Mesenchymal stem cell (in vitro differentiated cells and primary cell): ENCODE results near the gene EPO.
"Not testable (repeated sequence)": the region's sequence is repeated elsewhere in the genome, so short reads cannot be mapped to it uniquely, and the experiment has no call there.

ENCODE experiments used
- DNase-seq: peaks from one replicate; pipeline ENCODE4 v3.0.0-alpha.2; 2013
- H2AFZ ChIP-seq: one replicate; pipeline ENCODE4 v1.6.1; 2013; ENCODE audit warnings: low read depth, mild to moderate bottlenecking, control low read depth, inconsistent platforms, low read length, moderate library complexity
- H2AK5ac ChIP-seq: 2 replicates; pipeline ENCODE4 v1.6.1; 2013; ENCODE audit warnings: low read length, moderate library complexity, mild to moderate bottlenecking, inconsistent platforms; ENCODE audit not compliant: severe bottlenecking
- H2BK120ac ChIP-seq: one replicate; pipeline ENCODE4 v1.6.1; 2013; ENCODE audit warnings: low read depth, mild to moderate bottlenecking, inconsistent platforms, low read length, moderate library complexity
- H2BK12ac ChIP-seq, 2 experiments: one replicate each; pipeline ENCODE4 v1.6.1; 2013; ENCODE audit warnings: inconsistent platforms in 2 of 2, low read length in 2 of 2, mild to moderate bottlenecking in 2 of 2, moderate library complexity in 2 of 2, control low read depth in 1 of 2
- H2BK15ac ChIP-seq: one replicate; pipeline ENCODE4 v1.6.1; 2013; ENCODE audit warnings: mild to moderate bottlenecking, low read depth, inconsistent platforms; ENCODE audit not compliant: poor library complexity, severe bottlenecking
- H2BK5ac ChIP-seq: 2 replicates; pipeline ENCODE4 v1.6.1; 2013; ENCODE audit warnings: low read depth, mild to moderate bottlenecking, low read length, control low read depth, inconsistent platforms; ENCODE audit not compliant: poor library complexity, severe bottlenecking
- H3K14ac ChIP-seq, 2 experiments: one replicate each; pipeline ENCODE4 v1.6.1; 2013; ENCODE audit warnings: inconsistent platforms in 2 of 2, low read length in 2 of 2, control low read depth in 1 of 2, mild to moderate bottlenecking in 1 of 2, moderate library complexity in 1 of 2
- H3K18ac ChIP-seq, 2 experiments: one replicate each; pipeline ENCODE4 v1.6.1; 2013; ENCODE audit warnings: inconsistent platforms in 2 of 2, low read length in 2 of 2, control low read depth in 1 of 2, low read depth in 1 of 2, mild to moderate bottlenecking in 1 of 2
- H3K23ac ChIP-seq, 2 experiments: one replicate each; pipeline ENCODE4 v1.6.1; 2013; ENCODE audit warnings: inconsistent platforms in 2 of 2, low read length in 2 of 2, mild to moderate bottlenecking in 2 of 2, moderate library complexity in 2 of 2, control low read depth in 1 of 2
- H3K27ac ChIP-seq: 2 replicates; pipeline ENCODE4 v1.5.1; 2013; ENCODE audit warnings: mild to moderate bottlenecking, moderate library complexity, low read length, control low read depth, inconsistent platforms; ENCODE audit not compliant: poor library complexity, severe bottlenecking
- H3K27me3 ChIP-seq, 2 experiments: 2 replicates each; pipeline versions ENCODE4 v1.6.1 to v1.7.0; 2013; ENCODE audit warnings: low read length in 2 of 2, mild to moderate bottlenecking in 2 of 2, moderate library complexity in 2 of 2, control low read depth in 1 of 2, inconsistent platforms in 1 of 2; ENCODE audit not compliant: control insufficient read depth in 1 of 2, insufficient read depth in 1 of 2
- H3K36me3 ChIP-seq, 2 experiments: 2 replicates each; pipeline versions ENCODE4 v1.6.1 to v1.7.0; 2013; ENCODE audit warnings: low read length in 2 of 2, control low read depth in 1 of 2, inconsistent platforms in 1 of 2, low read depth in 1 of 2, mild to moderate bottlenecking in 1 of 2; ENCODE audit not compliant: insufficient read depth in 2 of 2, control insufficient read depth in 1 of 2
- H3K4ac ChIP-seq, 2 experiments: one replicate each; pipeline ENCODE4 v1.6.1; 2013; ENCODE audit warnings: inconsistent platforms in 2 of 2, low read length in 2 of 2, mild to moderate bottlenecking in 2 of 2, moderate library complexity in 2 of 2, control low read depth in 1 of 2, low read depth in 1 of 2
- H3K4me1 ChIP-seq: 2 replicates; pipeline ENCODE4 v1.6.1; 2013; ENCODE audit warnings: low read depth, low read length, control low read depth; ENCODE audit not compliant: control insufficient read depth, insufficient read depth
- H3K4me2 ChIP-seq: 2 replicates; pipeline ENCODE4 v1.6.1; 2013; ENCODE audit warnings: low read length, mild to moderate bottlenecking, inconsistent platforms; ENCODE audit not compliant: poor library complexity, severe bottlenecking
- H3K4me3 ChIP-seq, 2 experiments: 2 replicates each; pipeline versions ENCODE4 v1.5.1 to v1.7.0; 2013; ENCODE audit warnings: low read length in 2 of 2, mild to moderate bottlenecking in 2 of 2, control low read depth in 1 of 2, low read depth in 1 of 2; ENCODE audit not compliant: insufficient read depth in 1 of 2
- H3K79me1 ChIP-seq: replicated peaks from 2 replicates; pipeline ENCODE4 v1.6.1; 2013; ENCODE audit warnings: mild to moderate bottlenecking, control low read depth, low read length, inconsistent platforms; ENCODE audit not compliant: poor library complexity, severe bottlenecking
- H3K9ac ChIP-seq: 2 replicates; pipeline ENCODE4 v1.7.0; 2013; ENCODE audit warnings: mild to moderate bottlenecking, low read length, moderate library complexity
- H3K9me3 ChIP-seq: 2 replicates; pipeline ENCODE4 v1.7.0; 2013; ENCODE audit warnings: mild to moderate bottlenecking, low read length; ENCODE audit not compliant: control insufficient read depth
- H4K8ac ChIP-seq: one replicate; pipeline ENCODE4 v1.6.1; 2013; ENCODE audit warnings: inconsistent platforms, mild to moderate bottlenecking, low read length, moderate library complexity
- H4K91ac ChIP-seq: one replicate; pipeline ENCODE4 v1.6.1; 2013; ENCODE audit warnings: mild to moderate bottlenecking, low read length, inconsistent platforms
- WGBS: methylation state at CpG from one replicate; pipeline ENCODE4 v1.1.7; 2013; ENCODE audit warnings: mixed read lengths; 5-methylcytosine and 5-hydroxymethylcytosine counted together

The EPO gene

GRCh38 chr7:100699018-100699417 lies 21.2 kb upstream of the EPO start:
- Histone ChIP-seq H3K4ac (no peak overlapping the region), H3K79me1 (no peaks in the 10 kb centered on the region), H2AFZ (no peak overlapping the region), H4K91ac (no peak overlapping the region), H3K23ac (no peak overlapping the region), H3K4me3 (no peak overlapping the region), H3K27ac (no peak overlapping the region), H2BK12ac (no peak overlapping the region), H2BK15ac (no peak overlapping the region), H3K36me3 (no peaks in the 10 kb centered on the region), H3K9ac (no peak overlapping the region), H3K4me1 (peaks cover 2% of the 10 kb centered on the region), H3K27me3 (peaks cover 14 to 18% of the 10 kb centered on the region in 2 experiments), H2AK5ac (no peak overlapping the region), H3K14ac (no peak overlapping the region), H2BK120ac (no peak overlapping the region), H4K8ac (no peak overlapping the region), H3K9me3 (no peaks in the 10 kb centered on the region), H3K18ac (no peak overlapping the region), H2BK5ac (no peak overlapping the region), H3K4me2 (no peak overlapping the region)
- 88% methylated on average over 5 of the region's 6 CpGs for WGBS
- no peak for DNase-seq

- H2BK120ac ChIP-seq, H3K4me3 ChIP-seq, H3K27ac ChIP-seq, H3K14ac ChIP-seq, H3K79me1 ChIP-seq, H3K4me1 ChIP-seq, H3K36me3 ChIP-seq, H3K9me3 ChIP-seq, H3K23ac ChIP-seq, DNase-seq, H4K8ac ChIP-seq, H3K18ac ChIP-seq, H2AK5ac ChIP-seq, H2BK15ac ChIP-seq, H4K91ac ChIP-seq, H2BK12ac ChIP-seq, H3K4me2 ChIP-seq, H2BK5ac ChIP-seq, H3K9ac ChIP-seq, H2AFZ ChIP-seq, H3K4ac ChIP-seq: not testable (repeated sequence)
- peaks cover 14 to 18% of the 10 kb centered on the region in 2 experiments for H3K27me3 ChIP-seq
- WGBS = 91% methylated on average over 3 of the region's 3 CpGs
These were observed 19.2 kb upstream of the EPO start for GRCh38 chr7:100701089-100701488.

- Histone ChIP-seq H3K14ac (peak overlapping the region in 1 of 2 experiments; percentile 37), H3K79me1 (peaks cover 10% of the 10 kb centered on the region)
These were observed 14.9 kb upstream of the EPO start for GRCh38 chr7:100705320-100705752.

GRCh38 chr7:100705753-100706671 lies 14.3 kb upstream of the EPO start, which contains the start of gene POP7:
POP7 (plus strand) TSS chr7:100706121; CDS start chr7:100706831, 710 bp downstream.
- peak within 1 kb of the TSS; percentile 99 for H3K4me2 ChIP-seq
- H2AK5ac ChIP-seq = no peak within 1 kb of the TSS
- peak within 1 kb of the TSS; percentile 91 to 96 for H3K4me3 ChIP-seq
- H4K8ac ChIP-seq = peak within 1 kb of the TSS; percentile 96
- H2AFZ ChIP-seq = peak within 1 kb of the TSS; percentile 93
- H3K9me3 ChIP-seq = no peaks in the 10 kb centered on the region
- H3K4ac ChIP-seq = peak within 1 kb of the TSS; percentile 71 to 80
- DNase-seq = peak; percentile 98
- H2BK15ac ChIP-seq = peak within 1 kb of the TSS; percentile 90
- H2BK12ac ChIP-seq = peak within 1 kb of the TSS in 1 of 2 experiments; percentile 67
- H3K18ac ChIP-seq = peak within 1 kb of the TSS; percentile 93 to 98
- peaks cover 2 to 4% of the 10 kb centered on the region in 2 experiments for H3K27me3 ChIP-seq
- H3K4me1 ChIP-seq = peaks cover 15% of the 10 kb centered on the region
- H4K91ac ChIP-seq = peak within 1 kb of the TSS; percentile 93
- H3K36me3 ChIP-seq = peaks cover 4 to 10% of the 10 kb centered on the region in 2 experiments
- peak within 1 kb of the TSS; percentile 57 to 89 for H3K14ac ChIP-seq
- peak within 1 kb of the TSS; percentile 54 for H2BK5ac ChIP-seq
- H3K27ac ChIP-seq = peak within 1 kb of the TSS; percentile 95
- H3K9ac ChIP-seq = peak within 1 kb of the TSS; percentile 98
- under 1% methylated on average over 84 of the region's 86 CpGs for WGBS
- peak within 1 kb of the TSS; percentile 23 to 79 for H3K23ac ChIP-seq
- peak within 1 kb of the TSS; percentile 27 for H2BK120ac ChIP-seq
- H3K79me1 ChIP-seq = peaks cover 10% of the 10 kb centered on the region

More at GRCh38 chr7:100705320-100705752, 14.9 kb upstream of the EPO start:
- peak overlapping the region; percentile 99 for H3K4me2 ChIP-seq
- no peaks in the 10 kb centered on the region for H3K9me3 ChIP-seq
- peak overlapping the region in 1 of 2 experiments; percentile 67 for H2BK12ac ChIP-seq
- peak overlapping the region; percentile 42 to 57 for H3K4ac ChIP-seq
- peak overlapping the region; percentile 93 for H4K91ac ChIP-seq
- H4K8ac ChIP-seq = peak overlapping the region; percentile 86
- H2AFZ ChIP-seq = peak overlapping the region; percentile 93
- H3K27me3 ChIP-seq = peaks cover 4 to 6% of the 10 kb centered on the region in 2 experiments
- peak overlapping the region; percentile 90 for H2BK15ac ChIP-seq
- peak overlapping the region; percentile 54 for H2BK5ac ChIP-seq
- peak overlapping the region; percentile 88 to 93 for H3K18ac ChIP-seq
- H3K4me3 ChIP-seq = peak overlapping the region; percentile 59 to 91
- 0% methylated on average over 24 of the region's 25 CpGs for WGBS
- H3K9ac ChIP-seq = peak overlapping the region; percentile 98
- DNase-seq = no peak
- no peak overlapping the region for H2AK5ac ChIP-seq
- H3K27ac ChIP-seq = peak overlapping the region; percentile 95
- H3K23ac ChIP-seq = peak overlapping the region in 1 of 2 experiments; percentile 79
- H2BK120ac ChIP-seq = peak overlapping the region; percentile 27
- peaks cover 15% of the 10 kb centered on the region for H3K4me1 ChIP-seq
- peaks cover 4 to 10% of the 10 kb centered on the region in 2 experiments for H3K36me3 ChIP-seq
